ENCODE data around the gene TMEFF1. TPM values are rescaled to one million over a fixed set of nuclear protein-coding genes. Genes with fewer than 3 reads are reported as not detected.
"Not testable (repeated sequence)": the region's sequence is repeated elsewhere in the genome, so short reads cannot be mapped to it uniquely, and the experiment has no call there.

TMEFF1 gene
- 0.42 and 1.5 TPM in 2 replicates for total RNA-seq (2014; rRNA removed; shearing (Covaris generic))
- 5.5 and 7.5 TPM in 2 replicates for polyA plus RNA-seq (2014; cell fraction: nucleus; rRNA removed)

- DNase-seq (ENCODE audit: extremely low read depth, low read depth) = no peak
Observed at GRCh38 chr9:100472788-100473275, at the start of gene TMEFF1. TMEFF1 (plus strand) TSS chr9:100473149; CDS start chr9:100473545, 396 bp downstream.

- DNase-seq (ENCODE audit: extremely low read depth, low read depth) = no peak
Observed at GRCh38 chr9:100425758-100426157, 47.2 kb upstream of the TMEFF1 start.

- DNase-seq (ENCODE audit: extremely low read depth, low read depth) = no peak
Observed at GRCh38 chr9:100426189-100426529, 46.8 kb upstream of the TMEFF1 start.

GRCh38 chr9:100426530-100427365 lies 46.2 kb upstream of the TMEFF1 start, which contains the start of gene MSANTD3:
MSANTD3 (plus strand) TSS chr9:100427143; CDS start chr9:100441939, 14,796 bp downstream.
- peak; percentile 67 for DNase-seq (ENCODE audit: extremely low read depth, low read depth)

- peak; percentile 61 for DNase-seq (ENCODE audit: extremely low read depth, low read depth)
Observed at GRCh38 chr9:100427366-100428263, 45.3 kb upstream of the TMEFF1 start.

GRCh38 chr9:100428871-100429654 lies 43.9 kb upstream of the TMEFF1 start:
- DNase-seq (ENCODE audit: extremely low read depth, low read depth) = peak; percentile 98

GRCh38 chr9:100430286-100430940 lies 42.5 kb upstream of the TMEFF1 start:
- DNase-seq (ENCODE audit: extremely low read depth, low read depth) = no peak

GRCh38 chr9:100431886-100432285 lies 41.1 kb upstream of the TMEFF1 start:
- no peak for DNase-seq (ENCODE audit: extremely low read depth, low read depth)

GRCh38 chr9:100432736-100433135 lies 40.2 kb upstream of the TMEFF1 start:
- DNase-seq (ENCODE audit: extremely low read depth, low read depth) = no peak

- no peak for DNase-seq (ENCODE audit: extremely low read depth, low read depth)
Observed at GRCh38 chr9:100436571-100436970, 36.4 kb upstream of the TMEFF1 start.

- peak; percentile 80 for DNase-seq (ENCODE audit: extremely low read depth, low read depth)
Observed at GRCh38 chr9:100437860-100438805, 34.8 kb upstream of the TMEFF1 start.

GRCh38 chr9:100440071-100440470 lies 32.9 kb upstream of the TMEFF1 start:
- no peak for DNase-seq (ENCODE audit: extremely low read depth, low read depth)

GRCh38 chr9:100440487-100440886 lies 32.5 kb upstream of the TMEFF1 start:
- DNase-seq (ENCODE audit: extremely low read depth, low read depth) = not testable (repeated sequence)

- no peak for DNase-seq (ENCODE audit: extremely low read depth, low read depth)
Observed at GRCh38 chr9:100441911-100442361, 31.0 kb upstream of the TMEFF1 start.

- DNase-seq (ENCODE audit: extremely low read depth, low read depth) = no peak
Observed at GRCh38 chr9:100443781-100444768, 28.9 kb upstream of the TMEFF1 start.

GRCh38 chr9:100445161-100445902 lies 27.6 kb upstream of the TMEFF1 start:
- DNase-seq (ENCODE audit: extremely low read depth, low read depth) = no peak

Data from NCI-H460 (cell line).